Measurements from ENCODE around the gene MICALL1. TPM values are rescaled to one million over a fixed set of nuclear protein-coding genes. Genes with fewer than 3 reads are reported as not detected.

The MICALL1 gene
- total RNA-seq, 1 donor from 2014 or later: 27.7 TPM

DNA sequence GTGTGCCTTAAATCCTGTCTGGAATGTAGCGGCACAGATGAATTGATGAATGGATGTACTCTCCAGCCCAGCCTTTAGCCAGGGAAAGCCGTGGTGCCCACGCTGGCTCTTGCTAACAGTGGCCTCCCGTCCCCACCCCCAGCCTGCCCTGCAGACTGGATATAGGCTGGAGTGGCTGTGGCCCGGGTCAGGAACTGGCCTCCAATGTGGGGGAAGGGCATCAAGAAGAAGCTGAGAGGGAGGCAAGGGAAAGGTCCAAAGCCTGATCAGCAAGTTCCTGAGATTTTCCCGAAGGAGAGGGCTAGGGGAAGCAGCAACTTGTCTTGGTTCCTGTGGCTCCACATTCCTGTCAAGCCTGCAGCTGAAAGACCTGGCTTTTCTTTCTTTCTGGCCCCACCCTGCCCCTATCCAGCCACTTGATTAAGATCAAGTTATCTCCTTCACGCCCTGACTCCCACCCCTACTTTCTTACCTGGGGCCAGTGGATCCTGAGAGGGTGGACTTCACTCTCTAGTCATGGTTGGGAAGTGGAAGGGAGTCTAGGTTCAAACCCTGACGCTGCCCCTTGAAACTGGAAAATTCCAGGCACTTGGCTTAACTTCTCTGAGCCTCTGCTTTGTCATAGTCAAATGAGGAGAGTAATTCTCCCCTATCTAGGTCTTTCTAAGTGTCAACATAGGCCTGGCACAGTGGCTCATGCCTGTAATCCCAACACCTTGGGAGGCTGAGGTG lies 11.0 kb upstream of the MICALL1 start:
- Mint-ChIP-seq H3K4me1 (peaks cover 32% of the 10 kb centered on the region), H3K36me3 (ENCODE audit: low read depth) (peaks cover 18% of the 10 kb centered on the region), H3K27ac (peak overlapping the region; percentile 84), H3K4me3 (peak overlapping the region; percentile 30), H3K9me3 (no peaks in the 10 kb centered on the region), H3K27me3 (no peaks in the 10 kb centered on the region)
- DNase-seq: no peak
- intact Hi-C loops (cut with micrococcal nuclease): loop anchor here (5.0 kb wide), 1 partner anchor 37 kb away; no protein-coding TSS in a partner anchor

- H3K27me3 Mint-ChIP-seq: no peaks in the 10 kb centered on the region
- H3K4me1 Mint-ChIP-seq: peaks cover 33% of the 10 kb centered on the region
- peak overlapping the region; percentile 91 for H3K27ac Mint-ChIP-seq
- H3K4me3 Mint-ChIP-seq: peak overlapping the region; percentile 53
- peaks cover 17% of the 10 kb centered on the region for H3K36me3 Mint-ChIP-seq (ENCODE audit: low read depth)
- H3K9me3 Mint-ChIP-seq: no peaks in the 10 kb centered on the region
- intact Hi-C loops (cut with micrococcal nuclease): loop anchor here (1.0 to 5.0 kb wide), 2 partner anchors 9 to 36 kb away; no protein-coding TSS in a partner anchor
- peak; percentile 89 for DNase-seq
Observed at GRCh38 chr22:37896181-37896592, 9.9 kb upstream of the MICALL1 start.

DNA sequence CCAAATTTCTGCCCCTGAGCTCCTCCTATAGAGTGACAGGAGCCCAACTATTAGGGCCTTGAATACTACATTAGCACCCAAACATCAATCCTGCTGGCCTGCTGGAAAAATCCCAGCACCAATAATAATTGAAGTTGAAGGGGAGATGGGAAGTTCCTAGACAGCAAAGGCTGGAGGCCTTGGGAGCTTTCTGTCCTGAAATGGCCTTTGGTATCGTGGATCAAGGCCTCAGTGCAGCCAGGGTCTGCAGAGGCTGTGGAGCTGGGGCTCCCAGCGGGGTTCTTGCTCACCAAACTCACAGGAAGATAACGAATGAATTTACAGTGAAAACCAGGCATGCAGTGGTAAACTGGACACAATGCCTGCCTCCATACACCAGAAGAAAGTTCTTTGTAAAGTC lies 9.2 kb upstream of the MICALL1 start:
- intact Hi-C loops (cut with micrococcal nuclease): loop anchor here (1.0 to 5.0 kb wide), 2 partner anchors 8 to 35 kb away; no protein-coding TSS in a partner anchor
- no peak overlapping the region for H3K4me3 Mint-ChIP-seq
- H3K9me3 Mint-ChIP-seq: no peaks in the 10 kb centered on the region
- peak overlapping the region; percentile 91 for H3K27ac Mint-ChIP-seq
- H3K4me1 Mint-ChIP-seq: peaks cover 34% of the 10 kb centered on the region
- H3K36me3 Mint-ChIP-seq (ENCODE audit: low read depth): peaks cover 12% of the 10 kb centered on the region
- H3K27me3 Mint-ChIP-seq: no peaks in the 10 kb centered on the region
- DNase-seq: no peak

DNA sequence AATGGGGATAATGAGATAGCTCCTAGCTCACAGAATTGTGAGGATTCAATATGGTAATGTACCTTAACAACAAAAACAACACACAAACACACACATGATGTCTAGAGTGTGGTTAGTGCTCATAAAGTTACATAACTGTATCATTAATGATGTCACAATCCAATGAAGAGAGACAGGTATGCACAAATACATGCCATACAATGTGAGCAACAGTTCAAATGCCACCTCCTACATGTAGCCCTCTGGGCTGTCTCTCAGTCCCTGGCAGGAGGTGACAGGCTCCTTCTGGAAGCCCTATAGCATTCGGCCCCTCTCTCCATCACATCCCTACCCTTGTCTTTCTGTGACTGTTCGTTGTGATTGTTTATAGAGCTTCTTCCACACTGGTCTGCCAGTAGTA lies 8.3 kb upstream of the MICALL1 start:
- Mint-ChIP-seq H3K4me1 (peaks cover 34% of the 10 kb centered on the region), H3K9me3 (no peaks in the 10 kb centered on the region), H3K36me3 (ENCODE audit: low read depth) (peaks cover 6% of the 10 kb centered on the region), H3K27me3 (no peaks in the 10 kb centered on the region), H3K27ac (peak overlapping the region; percentile 79), H3K4me3 (no peak overlapping the region)
- no peak for DNase-seq
- intact Hi-C loops (cut with micrococcal nuclease): loop anchor here (5.0 kb wide), 1 partner anchor 34 kb away; no protein-coding TSS in a partner anchor

DNA sequence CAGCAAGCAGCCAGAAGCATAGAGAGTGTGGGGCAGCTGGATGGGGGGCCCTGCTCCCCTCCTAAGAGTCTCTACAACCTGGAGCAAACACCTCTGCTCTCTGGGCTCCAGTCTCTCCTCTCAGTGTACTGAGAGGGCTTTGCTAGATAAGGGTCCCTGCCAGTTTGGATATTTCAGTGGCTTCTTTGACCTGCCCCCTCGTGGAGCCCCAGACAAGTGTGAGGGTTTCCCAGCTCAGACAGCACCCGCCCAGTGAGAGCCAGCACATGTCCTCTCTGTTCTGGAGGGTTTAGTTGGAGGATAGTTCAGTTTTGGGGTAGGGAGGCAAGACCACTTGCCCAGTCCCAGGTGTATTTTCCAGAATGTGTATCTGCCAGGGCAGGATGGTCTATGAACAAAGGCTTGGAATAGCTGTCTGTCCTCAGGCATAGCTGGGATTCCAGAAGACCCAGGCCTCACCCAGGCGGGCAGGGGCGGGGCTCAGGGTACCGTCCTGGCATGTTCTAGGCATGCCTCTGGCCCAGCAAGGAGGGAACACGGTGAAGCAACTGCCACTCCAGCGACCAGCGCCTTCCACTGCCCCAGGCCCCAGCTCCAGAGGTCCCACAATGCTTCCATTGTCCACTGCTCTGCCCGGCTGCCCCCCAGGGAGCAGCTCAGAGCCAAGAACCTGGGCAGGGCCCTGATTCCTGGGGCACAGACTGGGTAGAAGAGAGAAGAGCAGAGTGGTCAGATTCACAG lies 7.5 kb upstream of the MICALL1 start:
- intact Hi-C loops (cut with micrococcal nuclease): loop anchor here (5.0 kb wide), 1 partner anchor 34 kb away; no protein-coding TSS in a partner anchor
- DNase-seq: no peak
- Mint-ChIP-seq H3K4me1 (peaks cover 33% of the 10 kb centered on the region), H3K27ac (peak overlapping the region; percentile 29), H3K36me3 (ENCODE audit: low read depth) (peaks cover 6% of the 10 kb centered on the region), H3K9me3 (no peaks in the 10 kb centered on the region), H3K4me3 (no peak overlapping the region), H3K27me3 (no peaks in the 10 kb centered on the region)

GRCh38 chr22:37904572-37905533 lies 1.2 kb upstream of the MICALL1 start:
- H3K27me3 Mint-ChIP-seq: no peaks in the 10 kb centered on the region

GRCh38 chr22:37906364-37907008 lies 389 bp downstream of the MICALL1 start:
- no peaks in the 10 kb centered on the region for H3K9me3 Mint-ChIP-seq
- H3K27ac Mint-ChIP-seq: peak overlapping the region; percentile 72
- H3K4me1 Mint-ChIP-seq: peaks cover 28% of the 10 kb centered on the region
- intact Hi-C loops (cut with micrococcal nuclease): loop anchor here (2.0 to 5.0 kb wide), 2 partner anchors 28 to 46 kb away; partner anchors contain the start of genes C22orf23 and POLR2F
- H3K27me3 Mint-ChIP-seq: no peaks in the 10 kb centered on the region
- peak; percentile 87 for DNase-seq
- H3K36me3 Mint-ChIP-seq (ENCODE audit: low read depth): no peaks in the 10 kb centered on the region
- peak overlapping the region; percentile 74 for H3K4me3 Mint-ChIP-seq

More at GRCh38 chr22:37904572-37905533, 1.2 kb upstream of the MICALL1 start:
- intact Hi-C loops (cut with micrococcal nuclease): loop anchor here (1.0 to 5.0 kb wide), 2 partner anchors 9 to 47 kb away; partner anchors contain the start of genes C22orf23 and POLR2F
- peak overlapping the region; percentile 79 for H3K4me3 Mint-ChIP-seq
- DNase-seq: no peak
- H3K27ac Mint-ChIP-seq: peak overlapping the region; percentile 81
- H3K4me1 Mint-ChIP-seq: peaks cover 26% of the 10 kb centered on the region
- no peaks in the 10 kb centered on the region for H3K36me3 Mint-ChIP-seq (ENCODE audit: low read depth)
- H3K9me3 Mint-ChIP-seq: no peaks in the 10 kb centered on the region

DNA sequence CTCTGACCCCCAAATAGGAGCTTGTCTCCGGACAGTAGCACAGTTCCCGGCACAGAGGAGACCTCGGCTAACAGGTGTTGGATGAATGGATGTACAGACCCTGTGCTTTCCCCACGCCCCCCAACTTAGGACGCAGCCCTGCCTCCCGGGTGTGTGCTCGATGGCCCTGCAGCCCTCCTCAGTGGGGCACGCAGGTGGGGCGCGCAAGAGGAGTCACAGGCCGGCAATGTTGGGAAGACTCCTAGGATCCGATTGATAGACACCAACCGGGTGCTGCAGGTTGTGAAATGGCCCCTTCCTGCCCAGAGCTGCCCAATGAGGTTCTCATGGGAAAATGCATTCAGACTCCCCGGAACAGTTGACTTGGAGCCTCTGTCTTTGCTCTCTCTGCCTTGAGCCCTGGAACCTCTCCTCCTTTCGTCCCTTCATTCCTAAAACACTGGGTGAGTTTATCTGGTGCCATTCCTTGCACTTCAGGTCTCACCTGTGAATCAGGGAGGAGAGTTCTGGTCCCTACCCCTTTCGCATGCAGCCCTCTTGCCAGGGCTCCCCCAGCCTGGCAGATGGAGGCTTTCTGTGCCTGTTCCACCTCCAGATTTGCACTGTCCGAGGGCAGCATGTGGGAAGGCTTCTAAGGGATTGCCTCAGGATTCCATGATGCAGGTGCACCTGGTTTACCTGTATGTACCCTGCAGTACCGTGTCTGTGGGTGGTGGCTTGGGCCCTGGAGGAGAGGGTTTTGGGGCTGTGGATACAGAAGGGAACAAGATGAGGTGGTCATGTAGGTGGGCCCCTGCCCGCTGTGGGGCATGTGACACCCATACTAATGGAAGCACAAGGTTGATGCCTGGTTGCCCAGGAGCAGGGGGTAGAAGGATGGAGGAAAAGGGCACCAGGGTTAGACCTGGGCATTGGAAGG lies 1.2 kb downstream of the MICALL1 start:
- Mint-ChIP-seq H3K4me3 (peak overlapping the region; percentile 74), H3K9me3 (no peaks in the 10 kb centered on the region), H3K4me1 (peaks cover 33% of the 10 kb centered on the region), H3K36me3 (ENCODE audit: low read depth) (peaks cover 2% of the 10 kb centered on the region), H3K27me3 (no peaks in the 10 kb centered on the region), H3K27ac (peak overlapping the region; percentile 72)
- no peak for DNase-seq
- intact Hi-C loops (cut with micrococcal nuclease): loop anchor here (2.0 to 5.0 kb wide), 2 partner anchors 28 to 45 kb away; partner anchors contain the start of genes C22orf23 and POLR2F

GRCh38 chr22:37909766-37910165 lies 3.7 kb downstream of the MICALL1 start:
- intact Hi-C loops (cut with micrococcal nuclease): loop anchor here (5.0 kb wide), 1 partner anchor 43 kb away; the partner anchor contains the start of genes C22orf23 and POLR2F
- Mint-ChIP-seq H3K9me3 (no peaks in the 10 kb centered on the region), H3K4me3 (no peak overlapping the region), H3K27ac (peak overlapping the region; percentile 25), H3K36me3 (ENCODE audit: low read depth) (peaks cover 10% of the 10 kb centered on the region), H3K4me1 (peaks cover 36% of the 10 kb centered on the region), H3K27me3 (no peaks in the 10 kb centered on the region)
- DNase-seq: no peak

DNA sequence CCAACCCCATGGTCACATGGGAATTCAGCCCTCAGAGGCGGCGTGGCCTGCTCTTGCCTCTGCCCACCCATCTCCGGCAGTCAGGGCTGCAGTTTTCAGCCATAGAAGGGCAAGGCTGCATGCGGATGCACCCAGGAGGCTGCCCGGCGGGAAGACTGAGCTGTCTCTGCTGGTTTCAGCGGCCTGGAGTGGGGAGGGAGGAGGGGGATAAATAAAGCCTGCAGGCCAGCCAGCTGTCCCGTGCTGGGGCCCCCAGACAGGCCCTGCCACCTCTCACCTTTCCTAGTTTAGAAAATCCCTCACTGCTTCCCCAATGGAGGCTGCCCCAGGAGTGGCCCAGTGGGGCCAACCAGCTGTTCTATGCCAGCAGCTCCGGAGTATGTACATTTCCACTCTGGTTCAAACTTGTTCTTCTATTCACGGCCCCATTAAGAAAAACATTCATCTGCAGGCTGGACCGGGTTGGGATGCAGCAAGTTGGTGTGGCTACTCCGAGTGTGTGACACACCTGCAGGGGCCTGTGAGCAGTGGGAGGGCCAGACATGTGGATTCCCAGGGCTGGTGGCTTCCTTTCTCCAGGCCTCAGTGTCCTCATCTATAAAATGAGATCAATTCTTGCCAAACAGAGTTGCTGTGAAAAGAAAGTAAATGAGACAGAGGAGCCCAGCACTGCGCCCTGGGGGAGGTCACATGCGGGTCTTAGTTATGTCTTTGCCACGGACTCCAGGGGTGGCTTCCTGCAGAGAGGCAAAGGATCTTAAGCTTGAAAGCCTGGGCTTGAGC lies 5.0 kb downstream of the MICALL1 start:
- H3K36me3 Mint-ChIP-seq (ENCODE audit: low read depth): peaks cover 10% of the 10 kb centered on the region
- H3K27ac Mint-ChIP-seq: no peak overlapping the region
- H3K4me1 Mint-ChIP-seq: peaks cover 28% of the 10 kb centered on the region
- no peak for DNase-seq
- no peaks in the 10 kb centered on the region for H3K27me3 Mint-ChIP-seq
- no peak overlapping the region for H3K4me3 Mint-ChIP-seq
- no peaks in the 10 kb centered on the region for H3K9me3 Mint-ChIP-seq
- intact Hi-C loops (cut with micrococcal nuclease): no loop called here

DNA sequence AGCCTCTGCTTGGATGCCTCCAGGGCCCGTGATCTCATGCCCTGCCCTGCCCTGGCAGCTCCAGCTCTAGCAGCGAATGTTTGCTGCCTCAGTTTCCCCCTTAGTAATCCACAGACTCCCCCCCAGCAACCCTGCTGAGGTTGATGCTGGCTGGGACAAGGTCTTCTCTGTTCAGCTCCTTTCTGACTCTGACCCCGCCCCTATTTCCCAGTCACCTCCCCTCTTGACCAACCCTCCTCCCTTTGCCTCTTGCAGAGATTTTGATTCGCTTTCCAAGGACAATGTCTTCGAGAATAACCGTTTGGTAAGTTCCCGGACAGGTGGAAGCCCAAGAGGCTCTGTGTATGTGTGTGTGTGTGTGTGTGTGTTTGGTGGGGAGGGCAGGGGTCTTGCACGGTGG lies 5.6 kb downstream of the MICALL1 start:
- H3K4me3 Mint-ChIP-seq: no peak overlapping the region
- no peaks in the 10 kb centered on the region for H3K9me3 Mint-ChIP-seq

More for the DNA sequence above, 5.6 kb downstream of the MICALL1 start:
- Mint-ChIP-seq H3K36me3 (ENCODE audit: low read depth) (peaks cover 14% of the 10 kb centered on the region), H3K27me3 (no peaks in the 10 kb centered on the region), H3K27ac (no peak overlapping the region), H3K4me1 (peaks cover 27% of the 10 kb centered on the region)
- DNase-seq: no peak
- intact Hi-C loops (cut with micrococcal nuclease): no loop called here
